A549 (cell line): ENCODE results near the gene SPG21. TPM values are rescaled to one million over a fixed set of nuclear protein-coding genes. Genes with fewer than 3 reads are reported as not detected.

Experiments
- ATAC-seq, 2 experiments: fragments of 200-7000 bp in 1 of 2; fragments of >200 bp in 1 of 2; cut with Nextera tagmentation in 1 of 2; cut with Tn5 transposase in 1 of 2; 3 replicates each; pipeline versions ENCODE4 v1.8.0 to v1.9.1; 2018 to 2020; ENCODE audit warnings: mild to moderate bottlenecking in 1 of 2, moderate library complexity in 1 of 2
- CTCF ChIA-PET: fragments of 300-600 bp; sonication (Branson Sonifier 250); formaldehyde crosslinking; extraction: SDS; loops from one replicate; lab custom pipeline; 2021; ENCODE audit warnings: antibody characterized with exemption, inconsistent platforms; lab: Yijun Ruan, JAX
- POLR2A ChIA-PET: fragments of 350-600 bp; formaldehyde crosslinking; extraction: SDS; loops from one replicate; lab custom pipeline; 2021; ENCODE audit warnings: antibody characterized with exemption, inconsistent platforms; lab: Yijun Ruan, JAX
- DNase-seq, 2 experiments: peaks; one replicate each; pipeline versions ENCODE4 v3.0.0 to v3.0.0-alpha.2; 2011 to 2016; ENCODE audit warnings: low read depth in 1 of 2, low spot score in 1 of 2
- FAIRE-seq: peaks from 2 replicates; lab custom pipeline; 2011; peaks lifted over from hg19 to GRCh38; lab: Jason Lieb, UNC
- H3K27ac ChIP-seq, 2 experiments: fragments of >200 bp; sonication (Bioruptor Twin); formaldehyde crosslinking; 3 replicates each; pipeline ENCODE4 v1.5.1; 2016 to 2017
- H3K4me1 ChIP-seq: fragments of >200 bp; sonication (Bioruptor Twin); formaldehyde crosslinking; 3 replicates; pipeline ENCODE4 v1.6.1; 2016
- H3K4me2 ChIP-seq: fragments of >200 bp; sonication (Bioruptor Twin); formaldehyde crosslinking; 3 replicates; pipeline ENCODE4 v1.6.1; 2016
- H3K4me3 ChIP-seq: fragments of >200 bp; sonication (Bioruptor Twin); formaldehyde crosslinking; 3 replicates; pipeline ENCODE4 v1.5.1; 2016
- H3K9me3 ChIP-seq: fragments of >200 bp; sonication (Bioruptor Twin); formaldehyde crosslinking; 3 replicates; pipeline ENCODE4 v1.6.1; 2016
- ATOH8 ChIP-seq: fragments of 250-450 bp; sonication (Bioruptor Pico); IDR thresholded peaks from 2 replicates; pipeline ENCODE4 v1.5.0; 2020; ENCODE audit warnings: low read depth, mild to moderate bottlenecking, moderate library complexity
- BHLHE40 ChIP-seq: IDR thresholded peaks from 2 replicates; pipeline ENCODE4 v1.6.1; 2012; ENCODE audit warnings: low read depth, low read length, inconsistent platforms
- CHD4 ChIP-seq: fragments of 200-600 bp; sonication (generic); IDR thresholded peaks from 2 replicates; pipeline ENCODE4 v1.6.1; 2016; ENCODE audit warnings: antibody characterized with exemption, mild to moderate bottlenecking, borderline replicate concordance
- ELK1 ChIP-seq: fragments of 150-350 bp; IDR thresholded peaks from 2 replicates; pipeline ENCODE4 v1.6.1; 2014; ENCODE audit warnings: low read depth, mild to moderate bottlenecking, low read length
- ESRRA ChIP-seq: fragments of 150-350 bp; IDR thresholded peaks from 2 replicates; pipeline ENCODE4 v1.6.1; 2014; ENCODE audit warnings: mild to moderate bottlenecking, low read length, borderline replicate concordance
- HES2 ChIP-seq: fragments of >200 bp; sonication (Bioruptor Twin); formaldehyde crosslinking; IDR thresholded peaks from 2 replicates; pipeline ENCODE4 v1.6.1; 2016
- HEYL ChIP-seq: fragments of 250-450 bp; sonication (Bioruptor Pico); IDR thresholded peaks from 2 replicates; pipeline ENCODE4 v1.8.0; 2021; ENCODE audit warnings: mild to moderate bottlenecking, moderate library complexity
- HMGXB4 ChIP-seq: fragments of 250-450 bp; sonication (Bioruptor Pico); IDR thresholded peaks from 2 replicates; pipeline ENCODE4 v1.5.0; 2021; ENCODE audit warnings: mild to moderate bottlenecking, moderate library complexity, borderline replicate concordance
- JUN ChIP-seq, 2 experiments: fragments of >200 bp; sonication (Bioruptor Twin); formaldehyde crosslinking; IDR thresholded peaks; 2 replicates in 1 of 2; 3 replicates in 1 of 2; pipeline ENCODE4 v1.6.1; 2016 to 2017
- KDM1A ChIP-seq: fragments of 200-600 bp; sonication (generic); IDR thresholded peaks from 2 replicates; pipeline ENCODE4 v1.6.1; 2016; ENCODE audit warnings: low read depth, mild to moderate bottlenecking
- KDM5A ChIP-seq: fragments of 200-600 bp; sonication (generic); IDR thresholded peaks from 2 replicates; pipeline ENCODE4 v1.6.1; 2016; ENCODE audit warnings: antibody characterized with exemption, mild to moderate bottlenecking
- MYC ChIP-seq: IDR thresholded peaks from 2 replicates; pipeline ENCODE4 v1.6.1; 2012; ENCODE audit warnings: mild to moderate bottlenecking, inconsistent platforms, low read length, improper control_type of control experiment, borderline replicate concordance
- POLR2AphosphoS2 ChIP-seq: conservative IDR thresholded peaks from 2 replicates; pipeline ENCODE4 v1.6.1; 2012; ENCODE audit warnings: low read length, improper control_type of control experiment, inconsistent platforms
- REST ChIP-seq: fragments of 200-600 bp; sonication (generic); IDR thresholded peaks from 2 replicates; pipeline ENCODE4 v1.6.1; 2016; ENCODE audit warnings: antibody characterized with exemption, mild to moderate bottlenecking, moderate library complexity
- SMC3 ChIP-seq: fragments of >200 bp; sonication (Bioruptor Twin); formaldehyde crosslinking; IDR thresholded peaks from 3 replicates; pipeline ENCODE4 v1.6.1; 2018; ENCODE audit warnings: inconsistent platforms
- TFCP2L1 ChIP-seq: fragments of 250-450 bp; sonication (Bioruptor Pico); IDR thresholded peaks from 2 replicates; pipeline ENCODE4 v1.5.0; 2021; ENCODE audit warnings: mild to moderate bottlenecking
- TP53 ChIP-seq: fragments of 250-450 bp; sonication (Bioruptor Pico); IDR thresholded peaks from 2 replicates; pipeline ENCODE4 v1.5.0; 2021; ENCODE audit warnings: mild to moderate bottlenecking, moderate library complexity
- USF2 ChIP-seq: fragments of 450-650 bp; IDR thresholded peaks from 2 replicates; pipeline ENCODE4 v1.6.1; 2014; ENCODE audit warnings: antibody characterized with exemption
- ZC3H11A ChIP-seq: fragments of 450-650 bp; IDR thresholded peaks from 2 replicates; pipeline ENCODE4 v1.6.1; 2014; ENCODE audit warnings: antibody characterized with exemption, mild to moderate bottlenecking
- ZFP36 ChIP-seq: fragments of 450-650 bp; IDR thresholded peaks from 2 replicates; pipeline ENCODE4 v1.6.1; 2014; ENCODE audit warnings: borderline replicate concordance; ENCODE audit not compliant: partially characterized antibody
- WGBS: methylation state at CpG from one replicate; pipeline ENCODE4 v1.1.6; 2017; ENCODE audit errors: missing lambda C conversion rate; 5-methylcytosine and 5-hydroxymethylcytosine counted together
- polyA plus RNA-seq, 4 experiments: library from polyadenylated mRNA; depleted of rRNA in 3 of 4; stranded (reverse); fragments of >200 nt; fragmentation: RNase III in 1 of 4; extraction: RNeasy Plus Mini Kit Qiagen cat#74134 plus additional on column Dnase treatment in 1 of 4; gene quantifications; 2 replicates in 3 of 4; 3 replicates in 1 of 4; pipeline ENCODE4 v1.2.3, GENCODE V29; 2011 to 2017

The SPG21 gene
- polyA plus RNA-seq, 2 of the 4 experiments (the other 2 are of a cell fraction), result 117 to 155 TPM

GRCh38 chr15:65027593-65027992, 37.9 kb upstream of the SPG21 start:
- Histone ChIP-seq H3K27ac (no peak overlapping the region; a peak in 1 of 6 replicates), H3K9me3 (no peaks in the 10 kb centered on the region), H3K4me3 (peak overlapping the region; percentile 73; the same call in 2 of the 3 replicates)
- WGBS, result 91% methylated on average over 1 of the region's 1 CpG
- DNase-seq (no peak), FAIRE-seq (no peak)
- TF ChIP-seq ZFP36, result no peak
- no peak for TF ChIP-seq REST
- TF ChIP-seq SMC3, result no peak
- TF ChIP-seq MYC, result no peak
- no peak for TF ChIP-seq ELK1
- no peak for TF ChIP-seq BHLHE40
- no peak for TF ChIP-seq POLR2AphosphoS2
- TF ChIP-seq KDM1A, result no peak
- no peak for TF ChIP-seq HMGXB4 (CRISPR knock-in tag)
- TF ChIP-seq HEYL (CRISPR knock-in tag), result no peak
- no peak for TF ChIP-seq KDM5A
- no peak for TF ChIP-seq ATOH8 (CRISPR knock-in tag)
- TF ChIP-seq TP53 (CRISPR knock-in tag), result no peak
- no peak for TF ChIP-seq ESRRA
- TF ChIP-seq TFCP2L1, result no peak
- TF ChIP-seq JUN (IDR thresholded peaks at IDR 0.05), result no peak
- TF ChIP-seq USF2, result no peak
- TF ChIP-seq CHD4, result no peak
- TF ChIP-seq HES2, result no peak
- no peak for TF ChIP-seq ZC3H11A
- TF ChIP-seq, all 56 proteins: peak for 0
- no peak for ATAC-seq
- Histone ChIP-seq H3K4me1 (peaks cover 18% of the 10 kb centered on the region), H3K4me2 (peak overlapping the region; percentile 98)
- CTCF ChIA-PET, result interaction anchor here (0.8 to 1.7 kb wide), 2 partner anchors 18 to 50 kb away, joined by 3 to 6 read pairs; no protein-coding TSS in a partner anchor
- POLR2A ChIA-PET, result no interaction called here
